IMR-90 (cell line): Measurements from ENCODE around the gene SHROOM4. TPM values are rescaled to one million over a fixed set of nuclear protein-coding genes. Genes with fewer than 3 reads are reported as not detected.

ENCODE experiments used
- ATAC-seq: fragments of 200-7000 bp; cut with Tn5 transposase; 2 replicates; pipeline ENCODE4 v1.9.1; 2020; ENCODE audit warnings: low read depth, mild to moderate bottlenecking, moderate library complexity
- BruUV-seq: library from RNA; stranded (reverse); fragments of 400-500 nt; replicated peaks from 2 replicates; lab custom pipeline; 2021; lab: Mats Ljungman, UMichigan
- CTCF ChIA-PET: fragments of 300-600 bp; formaldehyde crosslinking; extraction: SDS; loops from one replicate; lab custom pipeline; 2021; ENCODE audit warnings: antibody characterized with exemption; lab: Yijun Ruan, JAX
- POLR2A ChIA-PET: fragments of 300-600 bp; sonication (Branson Sonifier 250); formaldehyde crosslinking; loops from one replicate; lab custom pipeline; 2022; ENCODE audit warnings: antibody characterized with exemption; ENCODE audit not compliant: unreplicated experiment; lab: Charles Lee
- DNase-seq: peaks from one replicate; pipeline ENCODE4 v3.0.0; 2013
- H2AFZ ChIP-seq: replicated peaks from 2 replicates; pipeline ENCODE3; 2013; ENCODE audit warnings: low read length, mild to moderate bottlenecking; ENCODE audit not compliant: poor library complexity
- H2AK5ac ChIP-seq: 2 replicates; pipeline ENCODE4 v1.6.1; 2013; ENCODE audit warnings: low read depth, low read length, inconsistent platforms
- H2AK9ac ChIP-seq: replicated peaks from 2 replicates; pipeline ENCODE3; 2013; ENCODE audit warnings: mild to moderate bottlenecking, low read depth, low read length, moderate library complexity; ENCODE audit not compliant: poor library complexity
- H2BK120ac ChIP-seq: 2 replicates; pipeline ENCODE4 v1.6.1; 2013; ENCODE audit warnings: low read depth, low read length, inconsistent platforms
- H2BK15ac ChIP-seq: 3 replicates; pipeline ENCODE4 v1.6.1; 2013; ENCODE audit warnings: low read depth, low read length, inconsistent platforms
- H2BK20ac ChIP-seq: 2 replicates; pipeline ENCODE4 v1.6.1; 2013; ENCODE audit warnings: low read depth, mild to moderate bottlenecking, inconsistent platforms, low read length, moderate library complexity
- H2BK5ac ChIP-seq: 2 replicates; pipeline ENCODE4 v1.6.1; 2013; ENCODE audit warnings: mild to moderate bottlenecking, low read depth, low read length, inconsistent platforms; ENCODE audit not compliant: poor library complexity, severe bottlenecking
- H3K14ac ChIP-seq: replicated peaks from 2 replicates; pipeline ENCODE4 v1.6.1; 2013; ENCODE audit warnings: low read depth, low read length, inconsistent platforms
- H3K18ac ChIP-seq: 2 replicates; pipeline ENCODE4 v1.6.1; 2013; ENCODE audit warnings: low read depth, low read length, control low read depth
- H3K23ac ChIP-seq: 2 replicates; pipeline ENCODE4 v1.6.1; 2013; ENCODE audit warnings: low read depth, low read length, inconsistent platforms
- H3K27ac ChIP-seq: 2 replicates; pipeline ENCODE4 v1.5.1; 2013; ENCODE audit warnings: mild to moderate bottlenecking, control low read depth, low read length; ENCODE audit not compliant: insufficient read depth
- H3K27me3 ChIP-seq: 2 replicates; pipeline ENCODE4 v1.6.1; 2013; ENCODE audit warnings: low read length; ENCODE audit not compliant: control insufficient read depth, insufficient read depth
- H3K36me3 ChIP-seq: 2 replicates; pipeline ENCODE4 v1.6.1; 2013; ENCODE audit warnings: low read length, mixed read lengths; ENCODE audit not compliant: control insufficient read depth, insufficient read depth
- H3K4ac ChIP-seq: 2 replicates; pipeline ENCODE4 v1.6.1; 2013; ENCODE audit warnings: low read depth, low read length, inconsistent platforms
- H3K4me1 ChIP-seq: 2 replicates; pipeline ENCODE4 v1.6.1; 2013; ENCODE audit warnings: low read length, mixed read lengths; ENCODE audit not compliant: control insufficient read depth, insufficient read depth
- H3K4me2 ChIP-seq: 2 replicates; pipeline ENCODE4 v1.6.1; 2013; ENCODE audit warnings: low read depth, mild to moderate bottlenecking, control low read depth, low read length, moderate library complexity
- H3K4me3 ChIP-seq: 2 replicates; pipeline ENCODE4 v1.5.1; 2013; ENCODE audit warnings: low read depth, mild to moderate bottlenecking, control low read depth, low read length, moderate library complexity; ENCODE audit not compliant: insufficient read depth
- H3K56ac ChIP-seq: 2 replicates; pipeline ENCODE4 v1.6.1; 2013; ENCODE audit warnings: low read length, inconsistent platforms; ENCODE audit not compliant: insufficient read depth; ENCODE audit errors: extremely low read depth
- H3K79me1 ChIP-seq, 2 experiments: 2 replicates each; pipeline ENCODE4 v1.6.1; 2013; ENCODE audit warnings: low read length in 2 of 2, inconsistent platforms in 1 of 2, low read depth in 1 of 2
- H3K9ac ChIP-seq: 2 replicates; pipeline ENCODE4 v1.6.1; 2013; ENCODE audit warnings: low read depth, low read length, control low read depth
- H3K9me1 ChIP-seq: 2 replicates; pipeline ENCODE4 v1.6.1; 2013; ENCODE audit warnings: low read length, inconsistent platforms; ENCODE audit not compliant: insufficient read depth
- H3K9me3 ChIP-seq: 2 replicates; pipeline ENCODE4 v1.6.1; 2013; ENCODE audit warnings: low read length; ENCODE audit not compliant: control insufficient read depth, insufficient read depth
- H4K20me1 ChIP-seq: 2 replicates; pipeline ENCODE4 v1.6.1; 2013; ENCODE audit warnings: low read length, inconsistent platforms; ENCODE audit not compliant: insufficient read depth
- H4K5ac ChIP-seq: 2 replicates; pipeline ENCODE4 v1.6.1; 2013; ENCODE audit warnings: mild to moderate bottlenecking, low read depth, low read length, control low read depth
- H4K8ac ChIP-seq, 2 experiments: 2 replicates each; pipeline ENCODE4 v1.6.1; 2013; ENCODE audit warnings: low read depth in 2 of 2, low read length in 2 of 2, control low read depth in 1 of 2, inconsistent platforms in 1 of 2
- H4K91ac ChIP-seq: 2 replicates; pipeline ENCODE4 v1.6.1; 2013; ENCODE audit warnings: low read depth, low read length, inconsistent platforms; ENCODE audit not compliant: insufficient read depth
- BHLHE40 ChIP-seq: fragments of 150-350 bp; IDR thresholded peaks from 2 replicates; pipeline ENCODE4 v1.6.1; 2016; ENCODE audit warnings: mild to moderate bottlenecking, low read depth, low read length
- CEBPB ChIP-seq: IDR thresholded peaks from 2 replicates; pipeline ENCODE4 v1.6.1; 2012; ENCODE audit warnings: low read depth, low read length, improper control_type of control experiment
- CHD1 ChIP-seq: IDR thresholded peaks from 2 replicates; pipeline ENCODE4 v1.6.1; 2012; ENCODE audit warnings: low read depth, low read length, improper control_type of control experiment
- CTCF ChIP-seq: conservative IDR thresholded peaks from 2 replicates; pipeline ENCODE4 v1.5.1; 2012; ENCODE audit warnings: mild to moderate bottlenecking, low read depth, low read length, improper control_type of control experiment
- ELK1 ChIP-seq: fragments of 150-350 bp; IDR thresholded peaks from 2 replicates; pipeline ENCODE4 v1.6.1; 2016; ENCODE audit warnings: low read depth, mild to moderate bottlenecking, low read length, moderate library complexity, borderline replicate concordance
- FOS ChIP-seq: fragments of 150-350 bp; IDR thresholded peaks from 2 replicates; pipeline ENCODE4 v1.6.1; 2016; ENCODE audit warnings: low read depth, low read length
- MAFK ChIP-seq: IDR thresholded peaks from 2 replicates; pipeline ENCODE4 v1.6.1; 2012; ENCODE audit warnings: low read depth, low read length, improper control_type of control experiment
- MAZ ChIP-seq: IDR thresholded peaks from 2 replicates; pipeline ENCODE4 v1.6.1; 2012; ENCODE audit warnings: low read depth, mild to moderate bottlenecking, low read length, improper control_type of control experiment, moderate library complexity, borderline replicate concordance
- MXI1 ChIP-seq: IDR thresholded peaks from 2 replicates; pipeline ENCODE4 v1.6.1; 2012; ENCODE audit warnings: low read depth, mild to moderate bottlenecking, low read length, moderate library complexity, borderline replicate concordance
- NFE2L2 ChIP-seq: fragments of 150-350 bp; IDR thresholded peaks from 2 replicates; pipeline ENCODE4 v1.6.1; 2016; ENCODE audit warnings: low read depth, mild to moderate bottlenecking, low read length
- POLR2A ChIP-seq: IDR thresholded peaks from 2 replicates; pipeline ENCODE4 v1.6.1; 2012; ENCODE audit warnings: mild to moderate bottlenecking, low read depth, low read length
- RAD21 ChIP-seq: IDR thresholded peaks from 2 replicates; pipeline ENCODE4 v1.6.1; 2012; ENCODE audit warnings: low read length, improper control_type of control experiment
- RCOR1 ChIP-seq: IDR thresholded peaks from 2 replicates; pipeline ENCODE4 v1.6.1; 2012; ENCODE audit warnings: mild to moderate bottlenecking, low read length, improper control_type of control experiment; ENCODE audit not compliant: insufficient replicate concordance
- RFX5 ChIP-seq: IDR thresholded peaks from 2 replicates; pipeline ENCODE4 v1.8.0; 2012; ENCODE audit warnings: low read depth, mild to moderate bottlenecking, low read length, moderate library complexity
- SMC3 ChIP-seq: fragments of 150-350 bp; IDR thresholded peaks from 2 replicates; pipeline ENCODE4 v1.6.1; 2016; ENCODE audit warnings: low read depth, mild to moderate bottlenecking, antibody characterized with exemption, low read length, moderate library complexity
- USF2 ChIP-seq: fragments of 150-350 bp; IDR thresholded peaks from 2 replicates; pipeline ENCODE4 v1.6.1; 2017; ENCODE audit warnings: mild to moderate bottlenecking, antibody characterized with exemption, low read length, low read depth
- WGBS, 2 experiments: methylation state at CpG; one replicate each; pipeline versions ENCODE4 v1.1.5 to v1.1.7; 2013; ENCODE audit warnings: missing lambda C conversion rate in 2 of 2; ENCODE audit not compliant: insufficient read length in 1 of 2; ENCODE audit errors: extremely low coverage in 2 of 2; 5-methylcytosine and 5-hydroxymethylcytosine counted together
- dilution Hi-C: fragments of 300-500 bp; cut with HindIII; formaldehyde crosslinking; loops from one replicate; pipeline ENCODE4 v1.14.3; 2018; ENCODE audit warnings: low sequenced_read_pairs; ENCODE audit not compliant: unreplicated experiment
- in situ Hi-C: fragments of 300-500 bp; cut with MboI; formaldehyde crosslinking; loops from 3 replicates; pipeline ENCODE4 v1.14.3; 2019; ENCODE audit warnings: low sequenced_read_pairs, inconsistent platforms, mixed read lengths
- intact Hi-C: fragments of 100-400 bp; cut with micrococcal nuclease; formaldehyde crosslinking; loops from 2 replicates; pipeline ENCODE4 v1.10.0; 2022
- polyA plus RNA-seq, 3 experiments: library from polyadenylated mRNA; depleted of rRNA; stranded (reverse); fragments of >200 nt; gene quantifications; 2 replicates each; pipeline ENCODE4 v1.2.3, GENCODE V29; 2012; ENCODE audit warnings: low replicate concordance in 1 of 3
- total RNA-seq: library from RNA; depleted of rRNA; stranded (reverse); fragments of >200 nt; gene quantifications from 2 replicates; pipeline ENCODE4 v1.2.3, GENCODE V29; 2012

SHROOM4 gene
- total and polyA plus RNA-seq, 2 of the 4 experiments (the other 2 are of a cell fraction): 1.0 to 2.2 TPM

GRCh38 chrX:50779694-50780093 lies 34.3 kb downstream of the SHROOM4 start:
- H3K14ac ChIP-seq: no peak overlapping the region
- no peak overlapping the region for H2BK15ac ChIP-seq
- H3K36me3 ChIP-seq: no peaks in the 10 kb centered on the region
- H3K4ac ChIP-seq: no peak overlapping the region
- H4K5ac ChIP-seq: no peak overlapping the region
- H3K79me1 ChIP-seq: no peaks in the 10 kb centered on the region
- no peaks in the 10 kb centered on the region for H3K4me1 ChIP-seq
- H3K27me3 ChIP-seq: no peaks in the 10 kb centered on the region
- dilution Hi-C loops: no loop called here
- DNase-seq (no peak), ATAC-seq (no peak)
- H3K23ac ChIP-seq: no peak overlapping the region
- POLR2A ChIA-PET: no interaction called here
- H4K20me1 ChIP-seq: no peaks in the 10 kb centered on the region
- no peak overlapping the region for H2BK20ac ChIP-seq
- TF ChIP-seq BHLHE40 (no peak), USF2 (no peak), MAFK (no peak), MAZ (no peak), CTCF (no peak), SMC3 (no peak), POLR2A (no peak), MXI1 (no peak), RCOR1 (no peak), RAD21 (no peak), ELK1 (no peak), FOS (no peak), NFE2L2 (no peak), CEBPB (no peak), CHD1 (no peak), RFX5 (no peak)
- no peak overlapping the region for H4K8ac ChIP-seq
- H3K56ac ChIP-seq: no peak overlapping the region
- H2AFZ ChIP-seq: no peak overlapping the region
- no TSS peak for BruUV-seq
- no peak overlapping the region for H2BK5ac ChIP-seq
- in situ Hi-C loops: no loop called here
- no peak overlapping the region for H4K91ac ChIP-seq
- H3K18ac ChIP-seq: no peak overlapping the region
- 33% methylated on average over 1 of the region's 2 CpGs; no CpG with 5 or more reads in 1 of the 2 experiments for WGBS, 2 experiments
- CTCF ChIA-PET: interaction anchor here (0.6 kb wide), 1 partner anchor 12 kb away, joined by 3 read pairs; no protein-coding TSS in a partner anchor
- H2BK120ac ChIP-seq: no peak overlapping the region
- H3K9me3 ChIP-seq: no peaks in the 10 kb centered on the region
- no peaks in the 10 kb centered on the region for H3K9me1 ChIP-seq
- H3K4me3 ChIP-seq: no peak overlapping the region
- H2AK5ac ChIP-seq: no peak overlapping the region
- intact Hi-C loops: no loop called here
- no peak overlapping the region for H2AK9ac ChIP-seq
- H3K4me2 ChIP-seq: no peak overlapping the region
- H3K9ac ChIP-seq: no peak overlapping the region
- H3K27ac ChIP-seq: no peak overlapping the region
